GM19395 (cell line): ENCODE measurements around the gene C4orf51.

Source experiments
- ATAC-seq: cut with Tn5 transposase; IDR thresholded peaks from one replicate; pipeline ENCODE4 v1.9.1; 2021; ENCODE audit warnings: mild to moderate bottlenecking, moderate library complexity; ENCODE audit not compliant: unreplicated experiment

Gene C4orf51

GRCh38 chr4:145743641-145744040 is 63.7 kb downstream of the C4orf51 start:
- ATAC-seq: no peak

DNA sequence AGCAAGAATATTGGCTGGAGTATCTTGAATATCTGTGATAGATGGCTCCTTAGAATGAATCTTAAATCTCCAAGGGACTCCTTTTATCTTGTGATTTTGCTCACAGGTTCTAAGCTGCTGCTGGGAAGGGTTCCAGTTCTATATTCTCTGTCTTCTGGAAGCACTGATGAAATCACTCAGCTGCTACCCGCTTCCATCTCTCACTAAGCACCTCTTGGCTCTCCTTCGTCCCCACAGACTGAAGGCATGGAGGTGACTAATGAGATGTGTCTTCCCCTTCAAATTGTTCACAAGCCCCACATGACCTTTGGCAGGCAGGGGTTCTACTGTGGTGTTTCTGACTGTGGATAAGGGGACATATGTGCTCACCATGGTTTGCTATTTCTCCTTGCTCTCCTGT is 75.9 kb downstream of the C4orf51 start:
- no peak for ATAC-seq

- ATAC-seq: no peak
Observed at GRCh38 chr4:145756244-145756643, 76.3 kb downstream of the C4orf51 start.

DNA sequence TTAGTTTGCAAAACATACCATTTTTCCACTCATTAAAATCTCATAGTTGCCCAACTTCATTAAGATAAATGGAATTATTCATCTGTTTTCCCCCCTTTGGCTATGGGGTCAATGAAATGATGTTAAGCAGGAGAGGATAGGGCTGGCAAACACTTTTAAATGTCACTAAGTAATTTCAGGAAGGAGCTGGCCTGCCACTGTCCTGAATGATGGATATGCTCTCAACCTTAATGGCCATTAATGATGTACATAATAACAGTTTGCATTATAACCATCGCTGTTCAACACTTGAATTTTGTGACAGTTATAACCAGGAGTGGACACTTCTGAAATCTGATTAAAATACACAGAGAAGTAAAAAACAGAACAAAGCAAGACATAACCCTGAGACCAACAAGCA is 77.2 kb downstream of the C4orf51 start:
- no peak for ATAC-seq

GRCh38 chr4:145760176-145760575 is 80.2 kb downstream of the C4orf51 start:
- ATAC-seq: no peak

DNA sequence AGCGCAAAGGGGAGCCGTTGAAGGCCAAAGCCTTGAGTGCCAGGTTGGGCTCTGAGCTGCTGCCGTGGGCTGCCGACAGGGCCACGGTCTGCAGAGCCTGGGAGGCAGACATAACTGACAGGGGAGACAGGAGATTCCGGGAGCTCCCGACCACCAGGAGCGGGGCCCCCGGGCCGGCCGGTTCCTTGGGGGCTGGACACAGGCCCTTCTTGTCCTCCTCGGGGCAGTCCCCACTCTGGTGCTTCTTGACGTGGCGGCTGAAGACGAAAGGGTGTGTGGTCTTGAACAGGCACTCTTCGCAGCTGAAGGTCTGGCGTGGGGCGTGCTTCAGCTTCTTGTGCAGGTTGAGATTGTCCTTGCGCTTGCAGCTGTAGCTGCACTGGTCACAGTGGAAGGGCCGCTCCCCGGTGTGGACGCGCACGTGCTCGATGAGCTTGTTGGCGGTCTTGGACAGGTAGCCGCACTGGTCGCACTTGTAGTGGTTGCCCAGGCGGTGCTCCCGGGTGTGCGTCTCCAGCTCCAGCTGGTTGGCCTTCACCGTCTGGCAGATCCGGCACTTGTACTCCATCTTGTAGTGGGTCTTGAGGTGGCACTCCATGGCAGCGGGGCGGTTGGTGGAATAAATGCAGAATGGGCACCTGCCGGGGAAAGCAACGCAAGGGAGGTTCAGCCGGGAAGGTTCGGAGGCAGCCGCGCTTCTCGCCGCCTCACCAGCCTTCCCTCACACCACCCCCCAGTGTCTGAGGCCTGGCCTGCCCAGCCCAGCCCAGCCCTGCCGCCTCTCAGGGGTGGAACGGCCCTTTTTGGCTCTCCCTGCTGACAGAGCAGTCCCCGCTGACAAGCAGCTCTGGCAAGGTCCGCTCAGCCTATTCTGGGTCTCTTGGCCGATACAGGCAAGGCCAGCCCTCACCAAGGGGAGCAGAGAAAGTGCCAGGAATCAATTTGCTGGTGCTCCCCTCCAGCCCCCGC is 81.3 kb downstream of the C4orf51 start:
- no peak for ATAC-seq

DNA sequence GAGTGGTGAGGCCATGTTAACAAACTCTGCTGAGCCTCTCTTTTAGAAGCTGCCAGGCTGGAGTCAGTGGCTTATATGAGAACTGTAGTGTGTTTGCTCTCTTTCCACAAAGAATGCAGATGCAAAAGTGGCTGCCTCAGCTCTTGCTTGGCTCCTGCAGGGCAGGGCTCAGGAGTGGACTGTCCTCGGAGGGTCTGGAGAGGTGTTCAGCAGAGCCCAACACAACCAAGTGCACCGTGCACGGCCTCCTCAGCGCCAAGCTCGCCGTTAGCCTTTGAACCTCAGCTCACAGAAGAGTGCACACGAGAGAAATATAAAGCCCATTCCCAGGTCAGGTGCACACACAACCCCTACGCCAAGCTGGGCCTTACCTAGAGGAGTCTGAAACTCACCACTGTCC is 82.8 kb downstream of the C4orf51 start:
- ATAC-seq: no peak

DNA sequence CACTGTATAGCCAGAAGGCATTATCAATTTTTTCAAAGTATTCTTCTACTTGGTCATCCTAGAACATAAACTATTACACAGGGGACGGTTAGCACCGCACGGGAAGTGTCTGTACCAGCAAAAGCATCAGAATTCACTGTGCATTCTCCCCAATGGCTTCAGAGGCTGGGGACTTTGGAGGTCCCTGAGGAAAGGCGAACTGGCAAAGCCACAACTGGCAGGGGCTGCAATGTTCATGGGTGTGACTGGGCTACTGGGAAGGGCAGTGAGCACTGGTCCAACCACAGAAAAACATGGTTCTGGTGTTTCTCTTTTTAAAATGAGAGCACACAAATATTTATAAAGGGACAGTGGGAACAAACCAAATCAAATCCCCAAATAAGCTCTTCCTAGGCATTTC is 83.5 kb downstream of the C4orf51 start:
- no peak for ATAC-seq

GRCh38 chr4:145766273-145766672 is 86.3 kb downstream of the C4orf51 start:
- no peak for ATAC-seq

- no peak for ATAC-seq
Observed at GRCh38 chr4:145769450-145770037, 89.6 kb downstream of the C4orf51 start.

DNA sequence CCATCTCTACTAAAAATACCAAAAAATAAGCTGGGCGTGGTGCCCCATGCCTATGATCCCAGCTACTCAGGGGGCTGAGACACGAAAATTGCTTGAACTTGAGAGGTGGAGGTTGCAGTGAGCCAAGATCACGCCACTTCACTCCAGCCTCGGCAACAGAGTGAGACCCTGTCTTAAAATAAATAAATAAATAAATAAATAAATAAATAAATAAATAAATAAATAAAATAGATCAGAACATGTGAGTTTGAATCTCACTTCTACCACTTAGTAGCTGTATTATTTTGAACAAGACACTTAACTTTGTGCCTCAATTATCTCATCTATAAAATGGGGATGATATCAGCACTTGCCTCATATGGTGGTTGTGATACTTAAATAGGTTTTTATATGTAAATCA is 90.2 kb downstream of the C4orf51 start:
- no peak for ATAC-seq

GRCh38 chr4:145772347-145772746 is 92.4 kb downstream of the C4orf51 start:
- no peak for ATAC-seq

GRCh38 chr4:145773581-145774234 is 93.8 kb downstream of the C4orf51 start:
- ATAC-seq: peak; percentile 97

DNA sequence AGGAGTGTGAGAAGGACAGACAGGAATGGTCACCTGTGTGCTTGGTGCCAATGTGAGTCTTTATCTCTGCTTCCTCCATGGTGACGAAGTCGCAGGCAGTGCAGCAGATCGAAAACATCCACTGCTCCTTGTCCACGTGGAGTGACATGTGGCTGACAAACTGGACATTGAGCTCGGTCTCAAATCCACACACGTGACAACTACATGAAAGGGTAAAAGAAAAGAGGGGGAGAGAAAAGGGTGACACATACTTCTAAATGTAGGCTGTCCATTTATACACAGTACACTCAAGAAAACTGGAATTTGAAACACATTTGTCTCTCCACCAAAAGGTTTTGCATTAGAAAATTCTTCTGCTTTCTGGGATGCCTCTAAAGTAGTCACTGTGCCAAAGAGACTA is 94.5 kb downstream of the C4orf51 start:
- ATAC-seq: no peak

DNA sequence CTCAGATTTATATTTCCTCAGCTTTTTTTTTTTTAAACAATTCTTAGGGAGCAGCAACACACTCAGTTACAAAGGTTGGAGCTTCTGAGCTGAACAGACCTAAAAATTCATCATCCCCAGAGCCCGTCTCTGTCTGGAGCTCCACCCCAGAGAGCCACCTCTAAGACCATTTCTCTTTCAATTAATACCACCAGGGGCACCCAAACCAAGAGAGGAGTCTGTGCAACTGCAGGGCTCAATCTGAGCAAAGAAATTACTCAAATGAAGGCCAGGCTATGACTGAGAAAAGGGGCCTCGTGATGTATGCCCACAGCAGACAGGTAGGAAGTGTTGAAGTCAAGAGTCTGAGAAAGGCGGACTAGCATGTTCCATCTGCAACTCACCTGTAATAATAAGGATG is 95.5 kb downstream of the C4orf51 start:
- no peak for ATAC-seq

DNA sequence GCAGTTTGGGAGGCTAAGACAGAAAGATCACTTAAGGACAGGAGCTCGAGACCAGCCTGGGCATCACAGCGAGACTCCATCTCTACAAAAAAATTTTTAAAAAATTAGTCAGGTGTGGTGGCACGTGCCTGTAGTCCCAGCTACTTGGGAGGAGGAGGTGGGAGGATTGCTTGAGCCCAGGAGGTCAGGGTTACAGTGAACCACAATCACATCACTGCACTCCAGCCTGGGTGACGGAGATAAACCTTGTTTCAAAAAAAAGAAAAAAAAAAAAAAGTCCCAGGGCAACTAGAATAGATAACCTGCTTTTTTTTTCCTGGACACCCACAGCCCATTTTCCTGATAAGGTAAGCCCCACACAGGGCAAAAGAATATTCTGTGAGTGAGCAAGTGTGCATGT is 96.3 kb downstream of the C4orf51 start:
- no peak for ATAC-seq

DNA sequence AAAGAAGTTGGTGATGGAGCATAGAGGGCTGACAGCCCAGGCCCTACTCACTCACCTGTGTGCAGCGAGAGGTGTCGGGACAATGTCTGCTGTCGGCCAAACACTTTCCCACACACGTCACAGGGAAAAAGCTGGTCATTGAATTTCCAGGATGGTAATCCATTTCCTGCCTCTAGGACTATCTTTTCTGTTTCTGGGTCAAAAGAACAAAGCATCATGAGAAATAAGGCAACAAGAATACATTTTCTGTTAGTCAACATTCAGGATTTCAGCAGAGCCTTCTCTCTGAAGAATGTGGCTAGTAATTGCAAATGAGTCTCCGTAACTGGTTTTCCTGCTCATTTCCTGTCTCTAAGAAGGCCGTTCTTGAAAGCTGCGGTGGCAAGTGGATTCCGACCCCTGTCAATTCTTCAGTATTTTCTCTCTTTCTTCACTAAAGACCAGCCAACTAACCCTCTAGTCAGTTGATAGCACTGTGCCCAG is 99.4 kb downstream of the C4orf51 start:
- ATAC-seq: no peak

- no peak for ATAC-seq
Observed at GRCh38 chr4:145781351-145781750, 101.4 kb downstream of the C4orf51 start.
